Liver (tissue), 9 donors: ENCODE results near the gene MEGF11. TPM values are rescaled to one million over a fixed set of nuclear protein-coding genes. Genes with fewer than 3 reads are reported as not detected.

ENCODE experiments used
- DNase-seq: peaks from one replicate; pipeline ENCODE4 v3.0.0-alpha.2; 2017; ENCODE audit warnings: low spot score
- H3K27ac ChIP-seq, 2 donors: one replicate each; pipeline ENCODE4 v1.7.0; 2013; ENCODE audit warnings: inconsistent platforms in 2 of 2, low read length in 2 of 2, control low read depth in 1 of 2, low read depth in 1 of 2, mild to moderate bottlenecking in 1 of 2
- H3K27me3 ChIP-seq, 4 donors: one replicate each; pipeline versions ENCODE4 v1.6.1 to v1.7.0; 2013; ENCODE audit warnings: low read length in 3 of 4, inconsistent platforms in 1 of 4, mild to moderate bottlenecking in 1 of 4, moderate library complexity in 1 of 4; ENCODE audit not compliant: control insufficient read depth in 4 of 4, insufficient read depth in 4 of 4
- H3K36me3 ChIP-seq, 4 donors: one replicate each; pipeline versions ENCODE4 v1.6.1 to v1.7.0; 2013; ENCODE audit warnings: low read length in 3 of 4, mild to moderate bottlenecking in 3 of 4, low read depth in 1 of 4, moderate library complexity in 1 of 4; ENCODE audit not compliant: control insufficient read depth in 4 of 4, insufficient read depth in 3 of 4
- H3K4me1 ChIP-seq, 4 donors: one replicate each; pipeline versions ENCODE4 v1.6.1 to v1.7.0; 2013; ENCODE audit warnings: low read length in 3 of 4, mild to moderate bottlenecking in 3 of 4, moderate library complexity in 1 of 4; ENCODE audit not compliant: control insufficient read depth in 4 of 4, insufficient read depth in 4 of 4
- H3K4me3 ChIP-seq, 3 donors: one replicate each; pipeline versions ENCODE4 v1.6.1 to v1.7.0; 2013; ENCODE audit warnings: low read length in 3 of 3, control low read depth in 1 of 3, low read depth in 1 of 3, mild to moderate bottlenecking in 1 of 3
- H3K9ac ChIP-seq, 2 donors: one replicate each; pipeline ENCODE4 v1.7.0; 2013; ENCODE audit warnings: low read length in 2 of 2, mild to moderate bottlenecking in 2 of 2, moderate library complexity in 2 of 2, control low read depth in 1 of 2, low read depth in 1 of 2
- H3K9me3 ChIP-seq, 4 donors: one replicate each; pipeline versions ENCODE4 v1.6.1 to v1.7.0; 2013; ENCODE audit warnings: low read length in 3 of 4; ENCODE audit not compliant: control insufficient read depth in 4 of 4
- CTCF ChIP-seq: fragments of 150-350 bp; IDR thresholded peaks from 2 replicates; pipeline ENCODE4 v1.5.1; 2017; ENCODE audit warnings: improper control_type of control experiment, low read depth, low read length; ENCODE audit not compliant: missing input control
- EGR1 ChIP-seq, 2 donors: IDR thresholded peaks; 2 replicates each; pipeline ENCODE4 v1.6.1; 2016 to 2018; ENCODE audit warnings: antibody characterized with exemption in 2 of 2, low read depth in 2 of 2
- FOXA1 ChIP-seq: IDR thresholded peaks from 2 replicates; pipeline ENCODE4 v1.6.1; 2016; ENCODE audit warnings: antibody characterized with exemption
- FOXA2 ChIP-seq: IDR thresholded peaks from 2 replicates; pipeline ENCODE4 v1.6.1; 2016; ENCODE audit warnings: antibody characterized with exemption
- GABPA ChIP-seq, 2 donors: IDR thresholded peaks in 1 of 2; conservative IDR thresholded peaks in 1 of 2; 2 replicates each; pipeline ENCODE4 v1.6.1; 2016; ENCODE audit warnings: antibody characterized with exemption in 2 of 2, mild to moderate bottlenecking in 1 of 2, moderate library complexity in 1 of 2
- HNF4G ChIP-seq: IDR thresholded peaks from 2 replicates; pipeline ENCODE4 v1.6.1; 2016; ENCODE audit warnings: antibody characterized with exemption
- MAX ChIP-seq: IDR thresholded peaks from 2 replicates; pipeline ENCODE4 v1.6.1; 2016; ENCODE audit warnings: antibody characterized with exemption
- NR2F2 ChIP-seq: IDR thresholded peaks from 2 replicates; pipeline ENCODE4 v1.6.1; 2016; ENCODE audit warnings: antibody characterized with exemption
- RAD21 ChIP-seq, 2 donors: IDR thresholded peaks; 2 replicates each; pipeline ENCODE4 v1.6.1; 2016; ENCODE audit warnings: antibody characterized with exemption in 2 of 2, mild to moderate bottlenecking in 2 of 2
- REST ChIP-seq: IDR thresholded peaks from 2 replicates; pipeline ENCODE4 v1.6.1; 2016; ENCODE audit warnings: antibody characterized with exemption, mild to moderate bottlenecking
- RXRA ChIP-seq, 2 donors: IDR thresholded peaks; 2 replicates each; pipeline ENCODE4 v1.6.1; 2017 to 2018; ENCODE audit warnings: antibody characterized with exemption in 2 of 2, mild to moderate bottlenecking in 1 of 2
- SP1 ChIP-seq: IDR thresholded peaks from 2 replicates; pipeline ENCODE4 v1.6.1; 2018; ENCODE audit warnings: antibody characterized with exemption, mild to moderate bottlenecking
- TAF1 ChIP-seq: conservative IDR thresholded peaks from 2 replicates; pipeline ENCODE4 v1.6.1; 2016; ENCODE audit warnings: antibody characterized with exemption, mild to moderate bottlenecking
- YY1 ChIP-seq: IDR thresholded peaks from 2 replicates; pipeline ENCODE4 v1.6.1; 2016; ENCODE audit warnings: antibody characterized with exemption, mild to moderate bottlenecking
- ZBTB33 ChIP-seq: IDR thresholded peaks from 2 replicates; pipeline ENCODE4 v1.6.1; 2016; ENCODE audit warnings: antibody characterized with exemption
- WGBS: extraction: QIAGEN DNeasy Blood & Tissue Kit; methylation state at CpG from one replicate; pipeline ENCODE4 v1.1.7; 2013; 5-methylcytosine and 5-hydroxymethylcytosine counted together
- polyA plus RNA-seq, 2 donors: library from polyadenylated mRNA; stranded (reverse) in 1 of 2; unstranded in 1 of 2; fragments of 200-250 nt in 1 of 2; fragments of >200 nt in 1 of 2; fragmentation: Nextera tagmentation in 1 of 2; extraction: Ambion mirVana in 1 of 2; gene quantifications; one replicate each; pipeline versions ENCODE4 v1.2.1 to v1.2.3, GENCODE V29; 2013 to 2015
- total RNA-seq, 2 donors: library from RNA; depleted of rRNA; stranded (reverse); fragments of >200 nt; gene quantifications; one replicate each; pipeline ENCODE4 v1.2.3, GENCODE V29; 2014
- donor health status: healthy.
- donor health status: healthy.
- donor health status: healthy.
- donor health status: healthy.
- donor health status: healthy.

The MEGF11 gene
- total and polyA plus RNA-seq, 4 donors = under 0.01 to 0.51 (median 0.03) TPM; not detected in 1

GRCh38 chr15:66050264-66050663 lies 203.3 kb downstream of the MEGF11 start (continued):
- no peak for TF ChIP-seq HNF4G
- TF ChIP-seq TAF1 = no peak
- no peak for TF ChIP-seq GABPA (IDR thresholded peaks at IDR 0.05 in 1 of 2, conservative IDR thresholded peaks at IDR 0.05 in 1 of 2)
- TF ChIP-seq EGR1 (IDR thresholded peaks at IDR 0.05; ENCODE audit: low read depth in 2 of 2) = no peak

GRCh38 chr15:66049353-66049752 lies 204.2 kb downstream of the MEGF11 start:
- H3K27me3 ChIP-seq = no peaks in the 10 kb centered on the region
- no peak overlapping the region for H3K27ac ChIP-seq
- no peak overlapping the region for H3K4me3 ChIP-seq
- no peak overlapping the region for H3K9ac ChIP-seq
- DNase-seq = no peak
- no peak for TF ChIP-seq YY1
- TF ChIP-seq RXRA (IDR thresholded peaks at IDR 0.05) = no peak
- no peak for TF ChIP-seq REST
- no peak for TF ChIP-seq SP1
- TF ChIP-seq EGR1 (IDR thresholded peaks at IDR 0.05; ENCODE audit: low read depth in 2 of 2) = no peak
- no peak for TF ChIP-seq FOXA2
- TF ChIP-seq GABPA (IDR thresholded peaks at IDR 0.05 in 1 of 2, conservative IDR thresholded peaks at IDR 0.05 in 1 of 2) = no peak
- TF ChIP-seq FOXA1 = no peak
- TF ChIP-seq NR2F2 = no peak
- TF ChIP-seq ZBTB33 = no peak
- no peak for TF ChIP-seq MAX
- no peaks in the 10 kb centered on the region for H3K4me1 ChIP-seq
- no peaks in the 10 kb centered on the region for H3K9me3 ChIP-seq
- WGBS = 46% methylated on average over 6 of the region's 6 CpGs
- H3K36me3 ChIP-seq = no peaks in the 10 kb centered on the region

GRCh38 chr15:66047321-66048024 lies 206.1 kb downstream of the MEGF11 start:
- DNase-seq = no peak
- no peaks in the 10 kb centered on the region for H3K9me3 ChIP-seq
- TF ChIP-seq HNF4G = no peak
- no peak for TF ChIP-seq SP1
- TF ChIP-seq RAD21 (IDR thresholded peaks at IDR 0.05) = no peak
- no peak for TF ChIP-seq TAF1
- no peak for TF ChIP-seq CTCF
- no peak for TF ChIP-seq FOXA1
- no peak for TF ChIP-seq MAX
- no peak for TF ChIP-seq YY1
- peaks cover 0 to 3% (median 0%) of the 10 kb centered on the region in 4 donors for H3K27me3 ChIP-seq
- H3K9ac ChIP-seq = no peak overlapping the region
- no peak overlapping the region for H3K27ac ChIP-seq
- H3K4me3 ChIP-seq = no peak overlapping the region
- H3K36me3 ChIP-seq = no peaks in the 10 kb centered on the region
- H3K4me1 ChIP-seq = no peaks in the 10 kb centered on the region
- WGBS = 82% methylated on average over 9 of the region's 9 CpGs
